Upper lobe of left lung (tissue), 6 donors: ENCODE data around the gene GALNT2. TPM values are rescaled to one million over a fixed set of nuclear protein-coding genes. Genes with fewer than 3 reads are reported as not detected.

Source experiments
- ATAC-seq, 2 donors: fragments of 200-7000 bp; cut with Tn5 transposase; one replicate each; pipeline ENCODE4 v1.9.1; 2022; ENCODE audit warnings: mild to moderate bottlenecking in 2 of 2, moderate library complexity in 2 of 2; ENCODE audit not compliant: low FRiP score in 2 of 2
- DNase-seq, 2 donors: peaks; one replicate each; pipeline ENCODE4 v3.0.0-alpha.2; 2019 to 2020
- H3K27ac ChIP-seq, 4 donors: fragments of 200-600 bp; sonication (generic); one replicate each; pipeline ENCODE4 v1.5.1; 2016 to 2019
- H3K27me3 ChIP-seq, 4 donors: fragments of 200-600 bp; sonication (generic); one replicate each; pipeline ENCODE4 v1.5.1; 2017 to 2019
- H3K36me3 ChIP-seq, 4 donors: fragments of 200-600 bp; sonication (generic); one replicate each; pipeline ENCODE4 v1.5.1; 2016 to 2019
- H3K4me1 ChIP-seq, 4 donors: fragments of 200-600 bp; sonication (generic); one replicate each; pipeline ENCODE4 v1.5.1; 2018 to 2019
- H3K4me3 ChIP-seq, 4 donors: fragments of 200-600 bp; sonication (generic); one replicate each; pipeline ENCODE4 v1.5.1; 2017 to 2019; ENCODE audit warnings: mild to moderate bottlenecking in 2 of 4, moderate library complexity in 1 of 4
- H3K9me3 ChIP-seq, 4 donors: fragments of 200-600 bp; sonication (generic); one replicate each; pipeline ENCODE4 v1.5.1; 2018 to 2019
- EP300 ChIP-seq, 4 donors: sonication (generic); formaldehyde crosslinking; IDR thresholded peaks; one replicate each; pipeline ENCODE4 v1.5.1; 2017; ENCODE audit warnings: antibody characterized with exemption in 4 of 4, control low read depth in 2 of 4
- POLR2A ChIP-seq, 4 donors: fragments of 450-650 bp; IDR thresholded peaks; one replicate each; pipeline ENCODE4 v1.5.1; 2016 to 2017; ENCODE audit warnings: antibody characterized with exemption in 4 of 4, mild to moderate bottlenecking in 2 of 4
- POLR2AphosphoS5 ChIP-seq, 2 donors: sonication (generic); formaldehyde crosslinking; IDR thresholded peaks; one replicate each; pipeline ENCODE4 v1.5.1; 2017; ENCODE audit warnings: antibody characterized with exemption in 2 of 2
- whole genome bisulfite sequencing, 2 donors: methylation state at CpG; one replicate each; pipeline ENCODE4 v1.1.5; 2017 to 2018; 5-methylcytosine and 5-hydroxymethylcytosine counted together
- total RNA-seq, 6 donors: library from RNA; depleted of rRNA in 4 of 6; stranded (reverse); fragments of >200 nt in 4 of 6; gene quantifications; one replicate each; pipeline versions ENCODE4 v1.1.0 to v1.2.1, GENCODE V29; 2016 to 2021
- TF ChIP-seq, protein P1 (sequence below), 6 experiments: fragments of 450-650 bp in 4 of 6; fragments of 200-600 bp in 2 of 6; sonication (generic) in 2 of 6; IDR thresholded peaks; one replicate each; pipeline ENCODE4 v1.5.1; 2016 to 2019; ENCODE audit warnings: antibody characterized with exemption in 6 of 6
- donor health status: DM: no; HTN: no; CAD: no; lungs with moderate emphysema.
- donor health status: DM: no; HTN: yes; CAD: no; lungs with severe emphysema.

GALNT2 gene
- total RNA-seq, 6 donors from 2014 or later: 51.3 to 62.3 (median 56.2) TPM

DNA sequence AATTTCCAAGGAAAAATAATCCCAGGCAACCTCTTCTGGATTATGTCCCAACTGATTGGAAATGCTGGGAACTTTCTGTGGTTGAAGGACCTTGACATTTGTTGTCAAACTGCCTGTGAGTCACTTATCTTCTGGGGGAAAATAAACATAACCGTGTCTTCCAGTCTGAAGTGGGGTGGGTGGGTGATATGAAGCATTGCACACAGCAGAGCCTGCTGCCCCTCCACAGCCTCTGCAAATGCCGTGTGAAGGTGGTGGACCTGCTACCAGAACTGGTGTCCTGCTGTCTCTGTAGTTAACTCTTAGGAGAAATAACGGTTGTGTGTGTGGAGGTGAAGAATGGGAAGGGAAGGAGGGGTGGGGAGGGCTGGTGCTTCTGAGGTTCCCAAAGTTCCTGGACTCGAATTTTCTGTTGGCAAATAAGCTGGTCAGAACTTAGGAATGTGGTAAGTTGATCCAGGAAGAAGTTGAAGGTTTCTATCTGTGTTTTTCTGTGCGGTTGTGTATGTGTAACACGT lies 23.2 kb downstream of the GALNT2 start:
- DNase-seq (no peak), ATAC-seq (no peak)
- Histone ChIP-seq H3K9me3 (no peaks in the 10 kb centered on the region), H3K4me3 (no peak overlapping the region), H3K36me3 (peaks cover 0 to 8% (median 2%) of the 10 kb centered on the region in 4 donors), H3K27me3 (no peaks in the 10 kb centered on the region), H3K4me1 (peaks cover 0 to 35% (median 19%) of the 10 kb centered on the region in 4 donors), H3K27ac (no peak overlapping the region)
- 54 to 66% methylated on average over 6 of the region's 6 CpGs for WGBS, 2 donors
- TF ChIP-seq POLR2AphosphoS5 (IDR thresholded peaks at IDR 0.05) (no peak), EP300 (IDR thresholded peaks at IDR 0.05) (no peak), POLR2A (IDR thresholded peaks at IDR 0.05) (no peak)
- TF ChIP-seq, protein P1, sequence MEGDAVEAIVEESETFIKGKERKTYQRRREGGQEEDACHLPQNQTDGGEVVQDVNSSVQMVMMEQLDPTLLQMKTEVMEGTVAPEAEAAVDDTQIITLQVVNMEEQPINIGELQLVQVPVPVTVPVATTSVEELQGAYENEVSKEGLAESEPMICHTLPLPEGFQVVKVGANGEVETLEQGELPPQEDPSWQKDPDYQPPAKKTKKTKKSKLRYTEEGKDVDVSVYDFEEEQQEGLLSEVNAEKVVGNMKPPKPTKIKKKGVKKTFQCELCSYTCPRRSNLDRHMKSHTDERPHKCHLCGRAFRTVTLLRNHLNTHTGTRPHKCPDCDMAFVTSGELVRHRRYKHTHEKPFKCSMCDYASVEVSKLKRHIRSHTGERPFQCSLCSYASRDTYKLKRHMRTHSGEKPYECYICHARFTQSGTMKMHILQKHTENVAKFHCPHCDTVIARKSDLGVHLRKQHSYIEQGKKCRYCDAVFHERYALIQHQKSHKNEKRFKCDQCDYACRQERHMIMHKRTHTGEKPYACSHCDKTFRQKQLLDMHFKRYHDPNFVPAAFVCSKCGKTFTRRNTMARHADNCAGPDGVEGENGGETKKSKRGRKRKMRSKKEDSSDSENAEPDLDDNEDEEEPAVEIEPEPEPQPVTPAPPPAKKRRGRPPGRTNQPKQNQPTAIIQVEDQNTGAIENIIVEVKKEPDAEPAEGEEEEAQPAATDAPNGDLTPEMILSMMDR (IDR thresholded peaks at IDR 0.05): no peak

DNA sequence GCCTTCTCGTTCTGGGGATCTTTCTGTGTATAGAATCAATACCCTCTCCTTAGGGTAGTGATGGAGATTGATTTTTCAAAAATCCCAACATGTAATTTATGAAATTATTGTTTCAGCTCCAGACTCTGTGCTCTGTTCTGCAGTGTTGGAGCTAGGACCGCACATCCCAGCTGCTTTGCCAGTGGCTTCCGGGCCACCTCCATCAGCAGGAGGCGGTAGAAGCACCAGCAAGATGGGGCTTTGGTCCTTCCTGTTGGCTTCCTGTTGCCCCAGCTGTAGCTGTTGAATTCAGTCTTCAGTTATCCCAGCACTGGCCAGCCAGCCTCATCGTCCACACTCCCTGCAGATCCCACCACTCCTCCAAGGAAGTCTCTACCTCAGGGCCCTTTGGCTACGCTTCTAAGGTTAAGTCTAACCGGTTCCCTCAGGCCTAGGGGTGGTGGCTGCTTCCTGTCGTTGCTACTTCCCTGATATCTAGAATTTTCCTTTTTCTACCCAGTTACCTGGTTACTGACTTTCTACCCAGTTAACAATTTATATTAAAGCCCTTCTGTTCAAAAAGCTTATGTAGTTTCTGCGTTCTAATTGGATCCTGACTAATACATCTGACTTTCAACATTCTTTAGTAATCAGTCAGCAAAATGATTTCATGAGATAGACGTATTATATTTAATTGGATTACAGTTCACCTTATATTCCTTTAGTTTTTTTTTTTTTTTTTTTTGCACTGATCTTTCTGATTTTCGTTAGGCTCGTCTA lies 24.6 kb downstream of the GALNT2 start:
- Histone ChIP-seq H3K4me3 (no peak overlapping the region), H3K4me1 (peaks cover 0 to 26% (median 16%) of the 10 kb centered on the region in 4 donors), H3K27me3 (no peaks in the 10 kb centered on the region), H3K36me3 (peaks cover 0 to 8% (median 2%) of the 10 kb centered on the region in 4 donors), H3K9me3 (no peaks in the 10 kb centered on the region), H3K27ac (no peak overlapping the region)
- TF ChIP-seq POLR2A (IDR thresholded peaks at IDR 0.05): no peak
- TF ChIP-seq POLR2AphosphoS5 (IDR thresholded peaks at IDR 0.05): no peak
- 91 to 95% methylated on average over 10 to 12 of the region's 12 CpGs for WGBS, 2 donors
- ATAC-seq: no peak
- DNase-seq: no peak

DNA sequence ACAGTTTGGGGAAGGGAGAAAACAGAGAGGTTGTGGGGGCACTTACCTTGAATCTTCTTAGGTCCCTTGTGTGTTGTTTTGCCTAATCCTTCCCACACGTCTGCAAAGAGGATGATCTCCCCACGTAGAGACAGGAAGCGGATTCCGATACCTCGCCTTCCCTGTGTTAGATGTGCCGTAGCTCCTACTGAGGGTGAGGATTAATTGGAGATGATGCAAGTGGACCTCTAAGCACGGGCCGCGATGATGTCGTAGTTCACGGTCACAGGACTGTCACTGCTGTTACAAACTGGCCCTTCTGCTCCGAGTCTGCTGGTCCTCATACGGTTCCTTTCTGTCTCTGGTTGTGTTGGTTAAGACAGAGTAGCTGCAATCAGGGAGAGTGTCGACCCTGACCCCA lies 27.7 kb downstream of the GALNT2 start:
- Histone ChIP-seq H3K27me3 (no peaks in the 10 kb centered on the region), H3K27ac (no peak overlapping the region), H3K9me3 (no peaks in the 10 kb centered on the region), H3K4me3 (no peak overlapping the region), H3K4me1 (peaks cover 0 to 10% (median 6%) of the 10 kb centered on the region in 4 donors), H3K36me3 (peaks cover 0 to 5% (median 2%) of the 10 kb centered on the region in 4 donors)
- 94 to 97% methylated on average over 14 of the region's 14 CpGs for WGBS, 2 donors
- TF ChIP-seq POLR2A (IDR thresholded peaks at IDR 0.05): no peak
- no peak for TF ChIP-seq EP300 (IDR thresholded peaks at IDR 0.05)
- TF ChIP-seq, protein P1 (IDR thresholded peaks at IDR 0.05): no peak
- TF ChIP-seq POLR2AphosphoS5 (IDR thresholded peaks at IDR 0.05): no peak
- no peak for DNase-seq
- no peak for ATAC-seq

DNA sequence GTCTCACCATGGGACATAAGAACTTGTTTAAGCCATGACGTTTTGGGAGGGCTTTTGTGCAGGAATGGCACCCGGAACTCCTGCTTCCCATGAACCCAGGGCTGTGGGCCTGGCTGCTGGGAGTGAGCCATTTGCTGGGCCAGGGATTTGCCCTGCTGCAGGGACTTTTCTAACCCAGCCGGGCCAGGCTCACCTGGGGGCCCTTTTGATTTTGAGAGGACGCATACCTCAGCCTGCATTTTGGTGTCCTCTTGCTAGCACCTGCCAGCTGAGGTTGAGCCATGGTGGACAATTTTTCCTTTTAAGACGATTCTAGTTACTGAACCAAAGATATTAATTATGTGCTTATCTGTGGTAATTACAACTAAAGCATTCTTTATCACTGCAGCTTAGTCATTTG lies 28.9 kb downstream of the GALNT2 start:
- 90 to 100% methylated on average over 3 to 5 of the region's 5 CpGs for WGBS, 2 donors

DNA sequence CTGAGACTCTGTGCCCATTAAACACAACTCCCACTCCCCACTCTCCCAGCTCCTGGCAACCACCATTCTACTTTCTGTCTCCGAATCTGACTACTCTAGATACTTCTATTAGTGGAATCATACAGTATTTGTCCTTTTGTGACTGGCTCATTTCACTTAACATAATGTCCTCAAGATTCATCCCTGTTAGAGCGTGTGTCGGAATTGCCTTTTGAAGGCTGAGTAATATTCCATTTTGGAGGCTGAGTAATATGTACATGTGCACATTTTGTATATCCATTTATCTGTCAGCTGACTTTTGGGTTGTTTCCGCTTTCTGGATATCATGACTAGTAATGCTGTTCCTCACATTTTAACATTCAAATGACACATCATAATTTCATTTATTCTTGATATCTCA lies 30.3 kb downstream of the GALNT2 start:
- no peaks in the 10 kb centered on the region for H3K9me3 ChIP-seq
- 99% methylated on average over 4 of the region's 4 CpGs for WGBS, 2 donors

More for the DNA sequence above, 28.9 kb downstream of the GALNT2 start:
- H3K4me3 ChIP-seq: no peak overlapping the region
- H3K9me3 ChIP-seq: no peaks in the 10 kb centered on the region
- ATAC-seq (no peak), DNase-seq (no peak)
- TF ChIP-seq, protein P1 (IDR thresholded peaks at IDR 0.05): no peak
- TF ChIP-seq POLR2AphosphoS5 (IDR thresholded peaks at IDR 0.05) (no peak), POLR2A (IDR thresholded peaks at IDR 0.05) (no peak), EP300 (IDR thresholded peaks at IDR 0.05) (no peak)
- H3K27me3 ChIP-seq: no peaks in the 10 kb centered on the region
- peaks cover 0 to 5% (median 2%) of the 10 kb centered on the region in 4 donors for H3K36me3 ChIP-seq
- no peak overlapping the region for H3K27ac ChIP-seq
- H3K4me1 ChIP-seq: peaks cover 0 to 2% (median 0%) of the 10 kb centered on the region in 4 donors

More for the DNA sequence above, 30.3 kb downstream of the GALNT2 start:
- H3K27me3 ChIP-seq: no peaks in the 10 kb centered on the region
- no peak for ATAC-seq
- no peaks in the 10 kb centered on the region for H3K36me3 ChIP-seq
- no peak for TF ChIP-seq POLR2AphosphoS5 (IDR thresholded peaks at IDR 0.05)
- no peak for TF ChIP-seq EP300 (IDR thresholded peaks at IDR 0.05)
- no peak overlapping the region for H3K27ac ChIP-seq
- H3K4me3 ChIP-seq: no peak overlapping the region
- DNase-seq: no peak
- peaks cover 0 to 14% (median 9%) of the 10 kb centered on the region in 4 donors for H3K4me1 ChIP-seq
